Stimulated activated CD8-positive, alpha-beta memory T cell treated with anti-CD3 and anti-CD28 coated beads, Interleukin-4, amount 100 ng/mL, for 4 hours (primary cell): ENCODE data around the gene NTMT1.
"Not testable (repeated sequence)": the region's sequence is repeated elsewhere in the genome, so short reads cannot be mapped to it uniquely, and the experiment has no call there.

Experiments used
- DNase-seq, 2 donors: peaks; one replicate each; pipeline ENCODE4 v3.0.0-alpha.2; 2020; ENCODE audit warnings: low read depth in 2 of 2, low spot score in 1 of 2

Gene NTMT1, protein sequence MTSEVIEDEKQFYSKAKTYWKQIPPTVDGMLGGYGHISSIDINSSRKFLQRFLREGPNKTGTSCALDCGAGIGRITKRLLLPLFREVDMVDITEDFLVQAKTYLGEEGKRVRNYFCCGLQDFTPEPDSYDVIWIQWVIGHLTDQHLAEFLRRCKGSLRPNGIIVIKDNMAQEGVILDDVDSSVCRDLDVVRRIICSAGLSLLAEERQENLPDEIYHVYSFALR

DNA sequence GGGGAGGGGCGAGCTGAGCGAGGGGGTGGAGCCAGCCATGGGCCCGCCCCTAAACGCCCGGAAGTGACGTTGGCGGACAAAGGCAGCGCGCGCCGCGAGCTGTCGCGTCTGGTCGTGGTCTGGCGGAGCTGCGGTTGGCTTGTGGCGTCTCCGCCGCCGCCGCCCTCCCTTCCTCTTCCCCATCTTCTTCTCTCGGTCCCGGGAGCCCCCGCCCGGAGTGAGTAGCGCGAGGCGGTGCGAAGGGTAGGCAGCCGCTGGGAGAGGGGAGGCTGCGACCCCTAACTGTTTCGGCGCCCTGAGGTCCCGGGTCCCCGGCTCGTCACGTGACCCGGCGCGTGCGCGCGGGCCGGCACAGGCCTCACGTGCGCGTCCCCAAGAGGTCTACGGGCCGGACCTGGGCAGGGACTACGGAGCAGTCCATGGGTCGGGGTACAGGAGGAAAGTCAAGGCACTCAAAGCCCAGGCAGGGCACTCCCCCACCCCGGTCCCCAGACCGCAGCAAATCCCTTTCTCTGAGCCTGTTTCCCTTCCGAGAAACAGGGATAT lies at the start of gene NTMT1:
TSS of gene NTMT1 (plus strand) at position 85 of the 546 bp plus-strand sequence. CDS start 6,541 bp downstream, outside the sequence.
- DNase-seq = peak; percentile 80 to 86

DNA sequence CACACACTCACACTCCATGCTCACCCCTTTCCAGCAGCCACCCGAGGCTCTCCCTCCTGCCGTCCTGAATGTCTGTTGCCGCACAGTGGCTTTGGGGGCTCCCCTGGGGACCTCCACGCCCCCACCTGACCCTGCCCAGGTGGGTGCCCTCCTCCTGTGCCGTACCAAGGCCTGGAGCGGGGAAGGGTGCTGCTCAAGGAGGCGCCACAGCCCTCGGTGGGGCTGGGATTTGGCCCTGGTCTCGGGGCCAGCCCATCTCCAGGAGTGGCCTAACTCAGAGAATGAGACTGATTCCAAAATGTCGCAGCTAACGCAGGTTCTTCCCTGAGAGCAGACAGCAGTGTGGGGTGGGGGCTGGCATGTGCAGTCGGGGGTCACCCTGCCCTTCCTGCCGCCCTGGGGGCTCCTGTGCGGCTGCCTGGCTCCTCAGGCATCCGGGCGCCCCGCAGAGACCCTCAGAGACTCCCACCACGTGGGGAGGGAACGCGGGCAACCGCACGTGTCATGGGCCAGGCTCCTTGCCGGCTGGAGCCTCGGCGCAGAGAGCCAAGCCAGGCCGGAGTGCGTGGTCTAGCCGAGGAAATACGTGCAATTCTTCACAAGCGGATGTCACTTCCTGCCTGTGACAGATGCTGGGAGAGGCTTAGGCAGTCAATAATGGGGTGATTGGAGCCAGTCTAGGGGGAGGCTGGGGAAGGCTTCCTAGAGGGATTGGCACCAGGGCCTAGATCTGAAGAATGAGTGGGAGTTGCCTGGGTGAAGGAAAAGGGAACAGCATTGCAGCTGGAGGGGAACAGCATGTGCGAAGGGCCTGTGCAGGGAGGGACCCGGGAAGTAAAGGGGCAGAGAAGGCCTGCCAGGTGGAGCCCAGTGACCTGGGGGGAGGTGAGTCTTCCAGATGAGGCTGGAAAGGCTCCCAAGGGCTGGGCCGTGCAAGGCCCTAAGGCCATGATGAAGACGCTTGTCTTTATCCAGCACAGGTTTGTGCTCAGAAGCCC lies 49.1 kb upstream of the NTMT1 start:
- no peak for DNase-seq

GRCh38 chr9:129579294-129579693 lies 46.7 kb upstream of the NTMT1 start:
- no peak for DNase-seq

- no peak for DNase-seq
These were observed 45.6 kb upstream of the NTMT1 start for GRCh38 chr9:129580211-129580915.

DNA sequence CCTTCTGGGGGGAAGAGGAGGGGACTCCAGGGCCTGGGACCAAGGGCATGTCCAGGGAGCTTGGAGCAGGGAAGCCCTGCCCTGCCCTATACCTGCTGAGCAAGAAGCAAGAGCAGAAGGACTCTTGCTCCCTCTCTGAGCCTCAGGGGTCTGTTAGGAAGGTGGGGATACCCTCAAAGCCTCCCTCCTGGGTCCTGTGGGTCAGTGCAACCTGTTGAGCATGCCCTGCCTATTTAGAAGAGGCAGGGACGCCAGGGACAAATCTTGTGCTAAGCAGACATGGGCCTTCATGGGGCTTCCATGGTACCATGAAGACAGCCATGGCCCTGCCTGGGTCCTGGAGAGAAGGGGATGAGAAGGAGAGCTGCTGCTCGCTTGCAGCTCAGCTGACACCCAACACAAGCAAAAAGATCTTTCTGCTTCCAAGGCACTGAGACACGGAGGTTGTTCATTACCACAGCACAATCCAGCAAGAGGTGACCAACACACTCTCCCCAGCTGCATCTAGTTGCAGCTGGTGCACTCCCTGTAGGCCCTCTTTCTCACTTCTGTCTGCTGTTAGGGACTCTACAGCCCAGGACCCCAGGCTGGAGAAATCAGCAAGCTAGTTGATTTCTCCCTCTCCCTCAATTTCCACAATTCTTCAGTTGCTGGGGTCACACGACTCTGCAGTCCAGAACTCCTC lies 44.3 kb upstream of the NTMT1 start:
- no peak for DNase-seq

DNA sequence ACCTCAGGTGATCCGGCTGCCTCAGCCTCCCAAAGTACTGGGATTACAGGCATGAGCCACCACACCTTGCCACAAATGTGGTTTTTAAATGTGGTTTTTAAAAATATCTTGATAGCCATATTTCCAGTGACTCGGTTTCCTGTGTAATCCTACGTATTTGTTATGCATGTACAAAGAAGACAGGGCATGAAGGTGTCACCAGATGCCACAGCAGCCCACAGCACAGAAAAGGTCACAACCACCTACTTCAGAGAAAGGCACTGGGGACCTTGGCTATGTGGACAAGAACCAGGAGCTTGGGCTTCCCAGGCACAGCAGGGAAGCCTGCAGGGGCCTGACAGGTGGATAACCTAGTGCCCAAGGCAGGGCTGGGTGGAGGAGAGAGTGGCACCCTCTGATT lies 43.1 kb upstream of the NTMT1 start:
- no peak for DNase-seq

DNA sequence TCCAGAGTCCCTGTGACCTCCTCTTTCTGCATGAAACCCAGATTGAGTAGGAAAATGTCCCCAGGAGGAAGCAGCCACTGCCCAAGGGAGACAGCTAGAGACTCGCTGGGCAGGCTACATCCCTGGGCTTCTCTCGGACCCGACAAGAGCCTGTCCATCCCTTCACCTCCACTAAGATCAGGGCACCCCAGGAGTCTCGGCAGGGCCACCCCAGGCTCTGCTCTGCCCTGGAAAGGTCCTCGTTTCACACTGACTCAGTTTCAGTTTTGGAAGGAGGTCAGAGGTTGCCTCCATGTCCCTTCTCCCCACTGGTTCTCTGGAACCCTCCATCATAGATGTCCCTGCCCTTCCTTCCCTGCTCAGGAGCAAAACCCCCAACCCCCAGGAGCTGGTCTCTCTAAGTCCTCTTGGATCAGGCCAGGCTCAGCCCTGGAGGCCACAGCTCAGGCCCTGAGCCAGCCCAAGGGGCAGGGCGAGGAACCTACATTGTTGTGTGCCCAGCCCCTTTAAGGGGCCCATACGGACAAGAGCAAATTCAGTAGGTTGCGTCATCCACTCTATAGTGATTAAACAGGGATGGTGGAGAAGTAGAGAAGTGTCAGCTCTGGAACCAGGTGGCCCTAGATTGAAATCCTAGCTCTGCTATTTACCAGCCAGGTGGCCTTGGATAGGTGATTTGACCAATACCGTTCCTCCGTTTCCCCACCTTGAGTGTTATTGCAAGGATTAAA lies 42.5 kb upstream of the NTMT1 start:
- no peak for DNase-seq

DNA sequence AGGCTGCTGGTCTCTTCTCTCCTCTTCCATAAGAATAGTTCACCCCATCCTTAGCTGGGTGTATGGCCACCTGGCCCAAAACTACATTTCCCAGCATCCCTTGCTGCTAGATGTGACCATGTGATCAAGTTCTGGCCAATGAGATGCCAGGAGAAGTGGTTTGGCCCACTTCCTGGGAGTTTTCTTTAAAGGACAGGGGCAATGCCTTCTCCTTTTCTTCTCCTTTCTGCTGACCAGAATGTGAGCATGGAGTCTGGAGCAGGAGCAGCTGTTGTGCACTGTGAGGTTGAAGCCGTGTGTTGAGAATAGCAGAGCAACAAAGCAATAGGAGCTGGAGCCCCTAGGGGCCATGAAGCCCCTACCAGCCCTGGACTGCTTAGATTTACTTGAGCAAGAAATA lies 41.8 kb upstream of the NTMT1 start:
- no peak for DNase-seq

- no peak for DNase-seq
These were observed 40.6 kb upstream of the NTMT1 start for GRCh38 chr9:129585352-129585751.

DNA sequence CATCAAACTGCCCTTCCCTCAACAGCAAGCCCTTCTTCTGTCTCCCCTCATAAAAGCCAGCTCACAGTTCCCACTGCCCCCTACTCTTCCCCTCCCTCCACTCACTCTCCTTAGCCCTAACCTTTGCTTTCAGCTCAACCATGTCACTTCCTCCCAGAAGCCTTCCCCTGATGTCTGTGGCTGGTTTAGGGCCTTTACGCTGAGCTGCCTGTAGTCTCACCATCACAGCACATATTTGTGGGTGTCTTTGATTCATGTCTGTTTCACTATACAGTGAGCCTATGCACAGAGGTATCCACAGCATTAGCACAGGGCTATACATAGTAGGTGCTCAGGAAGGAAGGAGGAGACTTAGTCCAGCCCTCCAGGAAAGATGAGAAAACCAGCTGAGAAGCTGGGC lies 39.7 kb upstream of the NTMT1 start:
- no peak for DNase-seq

- DNase-seq = no peak
These were observed 39.3 kb upstream of the NTMT1 start for GRCh38 chr9:129586685-129587084.

- no peak for DNase-seq
These were observed 38.3 kb upstream of the NTMT1 start for GRCh38 chr9:129587487-129588262.

GRCh38 chr9:129590466-129590865 lies 35.5 kb upstream of the NTMT1 start:
- DNase-seq = no peak

DNA sequence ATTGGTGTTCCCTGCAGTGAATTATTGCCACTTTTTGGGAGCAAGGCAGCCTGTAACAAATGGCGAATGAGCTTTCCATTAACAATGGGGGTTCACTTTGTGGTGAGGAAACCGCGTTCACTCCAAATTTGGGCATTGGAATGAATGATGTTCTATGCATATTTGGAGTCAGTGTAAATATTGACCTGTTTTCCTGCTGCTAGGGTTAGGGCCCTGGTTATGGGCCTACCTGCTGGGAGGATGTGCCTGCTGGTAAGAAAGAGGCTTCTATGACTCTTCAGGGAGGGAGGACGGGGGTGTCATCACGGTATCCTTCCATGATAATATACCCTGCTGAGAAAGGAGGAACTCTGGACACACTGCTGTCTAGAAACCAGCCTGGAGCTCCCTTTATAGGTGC lies 34.0 kb upstream of the NTMT1 start:
- no peak for DNase-seq

DNA sequence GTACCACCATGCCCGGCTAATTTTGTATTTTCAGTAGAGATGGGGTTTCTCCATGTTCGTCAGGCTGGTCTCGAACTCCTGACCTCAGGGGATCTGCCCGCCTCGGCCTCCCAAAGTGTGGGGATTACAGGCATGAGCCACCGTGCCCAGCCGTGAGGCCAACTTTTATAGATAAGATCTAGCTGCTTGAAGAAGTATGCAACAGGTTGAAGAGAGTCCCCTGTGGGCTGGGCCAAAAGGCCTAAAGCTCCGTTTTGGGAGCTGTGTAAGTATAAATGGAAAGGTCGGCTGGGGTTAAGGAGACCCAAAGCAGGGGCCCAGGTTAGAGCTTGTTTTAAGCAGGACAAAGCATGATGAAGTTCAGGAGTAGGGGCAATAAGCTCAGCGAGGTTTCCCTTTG lies 33.2 kb upstream of the NTMT1 start:
- DNase-seq = not testable (repeated sequence)

DNA sequence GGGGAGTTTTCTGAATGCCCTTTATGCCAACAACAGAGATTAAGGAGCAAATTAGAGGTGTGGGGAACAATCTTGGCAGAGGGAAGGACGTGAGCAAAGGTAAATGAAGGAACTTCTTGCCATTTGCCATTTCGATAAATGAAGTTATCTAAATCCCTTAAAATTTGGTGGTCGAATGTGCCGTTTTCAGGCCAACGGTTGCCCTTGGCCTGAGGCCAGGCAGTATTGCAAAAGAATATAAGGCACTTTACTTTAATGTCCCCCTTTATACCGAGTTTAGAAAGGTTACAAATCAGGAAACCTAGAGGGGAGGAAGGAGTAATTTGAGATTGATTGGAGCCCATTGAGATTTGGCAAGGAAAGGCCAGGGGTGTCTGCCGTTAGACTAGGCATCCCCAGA lies 31.3 kb upstream of the NTMT1 start:
- DNase-seq = no peak

DNA sequence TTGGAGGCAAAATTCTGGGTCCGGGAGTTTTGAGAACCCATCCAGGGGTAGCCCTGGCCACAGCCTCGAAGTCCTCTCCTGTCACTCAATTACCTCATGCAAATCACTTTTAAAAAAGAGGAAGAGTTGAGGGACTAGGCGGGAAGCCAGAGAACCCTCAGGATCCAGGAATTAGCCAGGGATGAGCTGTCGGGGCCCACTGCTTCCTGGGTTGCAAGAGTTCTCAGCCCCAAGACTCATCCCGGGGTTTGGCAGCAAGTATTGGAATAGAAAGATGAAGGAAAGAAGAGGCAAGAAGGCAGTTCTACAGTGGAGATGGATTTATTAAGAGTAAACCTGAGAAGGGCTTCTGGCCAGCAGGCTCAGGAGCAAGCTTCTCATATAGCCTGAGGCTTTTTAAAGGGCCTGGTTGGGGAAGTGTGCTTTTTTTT lies 30.6 kb upstream of the NTMT1 start:
- DNase-seq = no peak

GRCh38 chr9:129595903-129596540 lies 29.9 kb upstream of the NTMT1 start:
- no peak for DNase-seq
